GM12875 (cell line): ENCODE data around the gene MBNL2.

ENCODE experiments used
- H3K4me3 ChIP-seq: one replicate; pipeline ENCODE4 v1.5.1; 2011; ENCODE audit warnings: low read depth, low read length, control low read depth
- TF ChIP-seq, protein P1 (sequence below): IDR thresholded peaks from 2 replicates; pipeline ENCODE4 v1.5.1; 2011; ENCODE audit warnings: low read depth, mild to moderate bottlenecking, control low read depth, inconsistent platforms, low read length, moderate library complexity, borderline replicate concordance; ENCODE audit not compliant: insufficient read depth

The MBNL2 gene

DNA sequence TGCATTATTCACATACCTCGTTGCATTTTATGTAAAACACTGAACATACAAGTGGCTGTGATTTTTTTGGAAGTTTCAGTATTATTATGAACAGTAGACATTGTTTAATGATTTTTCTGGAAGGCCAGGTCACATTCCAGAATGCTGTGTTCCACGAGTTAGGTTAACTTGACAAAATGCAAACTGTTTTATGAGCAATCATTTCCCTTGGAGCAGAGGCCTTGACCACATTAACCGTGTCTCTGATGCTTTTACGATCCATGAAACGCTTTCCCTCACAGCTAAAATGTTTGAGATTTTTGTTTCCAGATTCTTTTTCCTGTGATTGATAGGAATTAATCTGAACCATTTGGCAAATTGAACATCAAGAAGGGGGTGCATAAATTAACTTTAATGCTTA is 57.8 kb downstream of the MBNL2 start:
- TF ChIP-seq, protein P1, sequence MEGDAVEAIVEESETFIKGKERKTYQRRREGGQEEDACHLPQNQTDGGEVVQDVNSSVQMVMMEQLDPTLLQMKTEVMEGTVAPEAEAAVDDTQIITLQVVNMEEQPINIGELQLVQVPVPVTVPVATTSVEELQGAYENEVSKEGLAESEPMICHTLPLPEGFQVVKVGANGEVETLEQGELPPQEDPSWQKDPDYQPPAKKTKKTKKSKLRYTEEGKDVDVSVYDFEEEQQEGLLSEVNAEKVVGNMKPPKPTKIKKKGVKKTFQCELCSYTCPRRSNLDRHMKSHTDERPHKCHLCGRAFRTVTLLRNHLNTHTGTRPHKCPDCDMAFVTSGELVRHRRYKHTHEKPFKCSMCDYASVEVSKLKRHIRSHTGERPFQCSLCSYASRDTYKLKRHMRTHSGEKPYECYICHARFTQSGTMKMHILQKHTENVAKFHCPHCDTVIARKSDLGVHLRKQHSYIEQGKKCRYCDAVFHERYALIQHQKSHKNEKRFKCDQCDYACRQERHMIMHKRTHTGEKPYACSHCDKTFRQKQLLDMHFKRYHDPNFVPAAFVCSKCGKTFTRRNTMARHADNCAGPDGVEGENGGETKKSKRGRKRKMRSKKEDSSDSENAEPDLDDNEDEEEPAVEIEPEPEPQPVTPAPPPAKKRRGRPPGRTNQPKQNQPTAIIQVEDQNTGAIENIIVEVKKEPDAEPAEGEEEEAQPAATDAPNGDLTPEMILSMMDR: no peak
- no peak overlapping the region for H3K4me3 ChIP-seq

GRCh38 chr13:97280478-97280877 is 58.3 kb downstream of the MBNL2 start:
- TF ChIP-seq, protein P1: no peak
- H3K4me3 ChIP-seq: no peak overlapping the region

- TF ChIP-seq, protein P1: no peak
- H3K4me3 ChIP-seq: no peak overlapping the region
Observed at GRCh38 chr13:97281028-97281427, 58.9 kb downstream of the MBNL2 start.

- H3K4me3 ChIP-seq: no peak overlapping the region
- TF ChIP-seq, protein P1: no peak
Observed at GRCh38 chr13:97282705-97283104, 60.6 kb downstream of the MBNL2 start.

GRCh38 chr13:97283888-97284287 is 61.8 kb downstream of the MBNL2 start:
- no peak overlapping the region for H3K4me3 ChIP-seq
- TF ChIP-seq, protein P1: no peak

DNA sequence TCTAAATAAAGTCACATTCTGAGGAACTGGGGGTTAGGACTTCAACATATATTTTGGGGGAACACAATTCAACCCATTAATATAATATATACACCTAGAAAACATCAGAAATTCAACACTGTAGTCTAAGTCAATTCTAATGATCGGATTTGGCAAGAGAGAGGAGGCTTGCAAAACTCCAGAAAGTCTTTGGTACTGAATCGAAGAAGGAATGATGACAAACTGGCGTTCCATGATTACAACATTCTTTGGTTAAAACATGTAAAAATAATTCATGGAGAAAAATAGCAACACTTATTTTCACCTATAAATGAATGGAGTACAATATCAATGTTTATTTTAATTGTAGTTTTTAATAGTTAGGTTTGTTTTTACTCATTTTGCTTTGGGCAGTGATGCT is 62.4 kb downstream of the MBNL2 start:
- TF ChIP-seq, protein P1: no peak
- H3K4me3 ChIP-seq: no peak overlapping the region

DNA sequence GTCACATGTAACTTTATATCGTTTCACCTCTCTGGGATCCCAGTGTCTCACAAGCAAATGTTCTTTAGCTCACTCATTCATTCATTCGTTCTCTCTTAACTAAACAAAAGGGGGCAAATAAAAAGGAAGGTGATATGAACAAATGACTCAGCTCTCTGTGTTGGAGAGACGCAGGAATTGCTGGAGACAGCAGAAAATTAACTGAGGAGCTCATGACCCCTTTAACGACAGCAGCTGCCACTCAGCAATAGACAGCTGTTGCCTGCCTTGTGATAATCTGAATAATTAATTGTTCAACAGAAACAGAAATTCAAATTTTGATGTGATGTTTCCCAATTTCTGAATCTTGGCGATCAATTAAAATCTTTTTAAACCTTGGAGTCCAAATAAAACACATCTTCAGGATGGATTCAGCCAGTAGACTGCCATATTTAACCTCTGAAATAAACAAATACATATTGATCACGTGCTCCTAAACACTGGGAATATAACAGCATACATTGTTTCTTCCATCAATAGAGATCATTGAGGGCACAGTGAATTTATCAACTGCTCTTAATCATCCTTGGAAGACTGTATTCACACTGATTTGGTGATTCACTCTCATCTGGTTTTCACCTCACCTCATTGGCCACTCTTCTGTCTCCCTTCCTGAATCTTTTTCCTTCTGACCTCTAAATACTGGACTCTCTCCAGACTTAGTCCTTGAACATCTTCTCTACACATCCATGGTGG is 63.3 kb downstream of the MBNL2 start:
- H3K4me3 ChIP-seq: no peak overlapping the region
- TF ChIP-seq, protein P1: no peak
